SK-N-SH treated with all-trans-retinoic acid at 6 μM for 48 hours (cell line): ENCODE results near the gene DIRAS1.

ENCODE experiments used
- ATAC-seq: fragments of 200-7000 bp; cut with Tn5 transposase; 3 replicates; pipeline ENCODE4 v1.9.1; 2020; ENCODE audit warnings: mild to moderate bottlenecking, moderate library complexity
- ARNTL ChIP-seq: fragments of 450-650 bp; formaldehyde crosslinking; IDR thresholded peaks from 2 replicates; pipeline ENCODE4 v1.5.0; 2020; ENCODE audit warnings: low read depth, mild to moderate bottlenecking, moderate library complexity, borderline replicate concordance
- BACH2 ChIP-seq: fragments of 250-450 bp; sonication (Bioruptor Pico); IDR thresholded peaks from 2 replicates; pipeline ENCODE4 v1.9.0; 2021; ENCODE audit warnings: mild to moderate bottlenecking, borderline replicate concordance
- CSDC2 ChIP-seq: fragments of 250-450 bp; sonication (Bioruptor Pico); IDR thresholded peaks from 2 replicates; pipeline ENCODE4 v1.5.0; 2020; ENCODE audit warnings: mild to moderate bottlenecking, moderate library complexity
- ESRRG ChIP-seq: fragments of 250-450 bp; sonication (Bioruptor Pico); IDR thresholded peaks from 2 replicates; pipeline ENCODE4 v1.6.1; 2021; ENCODE audit warnings: mild to moderate bottlenecking
- GLIS3 ChIP-seq: fragments of 250-450 bp; sonication (Bioruptor Pico); IDR thresholded peaks from 2 replicates; pipeline ENCODE4 v1.5.0; 2020; ENCODE audit warnings: mild to moderate bottlenecking, moderate library complexity
- ISL1 ChIP-seq: fragments of 250-450 bp; sonication (Bioruptor Pico); IDR thresholded peaks from 2 replicates; pipeline ENCODE4 v2.1.2; 2022; ENCODE audit warnings: mild to moderate bottlenecking, moderate library complexity
- OSR1 ChIP-seq: fragments of 250-450 bp; sonication (Bioruptor Pico); IDR thresholded peaks from 2 replicates; pipeline ENCODE4 v1.8.0; 2022; ENCODE audit warnings: moderate library complexity, mild to moderate bottlenecking, inconsistent platforms
- PPARA ChIP-seq: fragments of 250-450 bp; sonication (Bioruptor Pico); IDR thresholded peaks from 2 replicates; pipeline ENCODE4 v1.5.0; 2020; ENCODE audit warnings: mild to moderate bottlenecking, borderline replicate concordance
- RARB ChIP-seq: fragments of 250-450 bp; sonication (Bioruptor Pico); IDR thresholded peaks from 2 replicates; pipeline ENCODE4 v1.8.0; 2021; ENCODE audit warnings: mild to moderate bottlenecking, moderate library complexity
- SNAI2 ChIP-seq: fragments of 250-450 bp; sonication (Bioruptor Pico); IDR thresholded peaks from 2 replicates; pipeline ENCODE4 v1.5.0; 2020; ENCODE audit warnings: mild to moderate bottlenecking, moderate library complexity
- TCF4 ChIP-seq: fragments of 250-450 bp; sonication (Bioruptor Pico); IDR thresholded peaks from 2 replicates; pipeline ENCODE4 v1.8.0; 2021; ENCODE audit warnings: mild to moderate bottlenecking, moderate library complexity, borderline replicate concordance
- TOX ChIP-seq: fragments of 250-450 bp; sonication (Bioruptor Pico); IDR thresholded peaks from 2 replicates; pipeline ENCODE4 v1.8.0; 2021; ENCODE audit warnings: mild to moderate bottlenecking, moderate library complexity, borderline replicate concordance
- ZFP3 ChIP-seq: fragments of 250-450 bp; sonication (Bioruptor Pico); IDR thresholded peaks from 2 replicates; pipeline ENCODE4 v1.5.0; 2020; ENCODE audit warnings: mild to moderate bottlenecking, moderate library complexity
- ZFP30 ChIP-seq: fragments of 450-650 bp; formaldehyde crosslinking; IDR thresholded peaks from 2 replicates; pipeline ENCODE4 v1.5.0; 2022; ENCODE audit warnings: mild to moderate bottlenecking, moderate library complexity
- ZNF565 ChIP-seq: fragments of 450-650 bp; formaldehyde crosslinking; conservative IDR thresholded peaks from 2 replicates; pipeline ENCODE4 v1.5.0; 2020; ENCODE audit warnings: low read depth, mild to moderate bottlenecking, moderate library complexity
- ZNF70 ChIP-seq: fragments of 450-650 bp; formaldehyde crosslinking; IDR thresholded peaks from 2 replicates; pipeline ENCODE4 v1.5.0; 2020; ENCODE audit warnings: mild to moderate bottlenecking, moderate library complexity
- ZNF8 ChIP-seq: fragments of 450-650 bp; formaldehyde crosslinking; IDR thresholded peaks from 2 replicates; pipeline ENCODE4 v1.5.0; 2020; ENCODE audit warnings: mild to moderate bottlenecking, moderate library complexity
- TF ChIP-seq, protein P1 (sequence below): fragments of 250-450 bp; sonication (Bioruptor Pico); IDR thresholded peaks from 2 replicates; pipeline ENCODE4 v1.5.0; 2020; ENCODE audit warnings: mild to moderate bottlenecking, moderate library complexity
- TF ChIP-seq, protein P2 (sequence below): fragments of 250-450 bp; sonication (Bioruptor Pico); IDR thresholded peaks from 2 replicates; pipeline ENCODE4 v1.8.0; 2020; ENCODE audit warnings: mild to moderate bottlenecking, moderate library complexity, borderline replicate concordance
- TF ChIP-seq, protein P3 (sequence below): fragments of 250-450 bp; sonication (Bioruptor Pico); IDR thresholded peaks from 2 replicates; pipeline ENCODE4 v1.5.1; 2021; ENCODE audit warnings: mild to moderate bottlenecking, moderate library complexity
- TF ChIP-seq, protein P4 (sequence below): fragments of 250-450 bp; sonication (Bioruptor Pico); IDR thresholded peaks from 2 replicates; pipeline ENCODE4 v1.8.0; 2021; ENCODE audit warnings: low read depth, mild to moderate bottlenecking, moderate library complexity, borderline replicate concordance
- TF ChIP-seq, protein P5 (sequence below): fragments of 250-450 bp; sonication (Bioruptor Pico); IDR thresholded peaks from 2 replicates; pipeline ENCODE4 v1.5.1; 2020; ENCODE audit warnings: low read depth, mild to moderate bottlenecking, moderate library complexity

The DIRAS1 gene

DNA sequence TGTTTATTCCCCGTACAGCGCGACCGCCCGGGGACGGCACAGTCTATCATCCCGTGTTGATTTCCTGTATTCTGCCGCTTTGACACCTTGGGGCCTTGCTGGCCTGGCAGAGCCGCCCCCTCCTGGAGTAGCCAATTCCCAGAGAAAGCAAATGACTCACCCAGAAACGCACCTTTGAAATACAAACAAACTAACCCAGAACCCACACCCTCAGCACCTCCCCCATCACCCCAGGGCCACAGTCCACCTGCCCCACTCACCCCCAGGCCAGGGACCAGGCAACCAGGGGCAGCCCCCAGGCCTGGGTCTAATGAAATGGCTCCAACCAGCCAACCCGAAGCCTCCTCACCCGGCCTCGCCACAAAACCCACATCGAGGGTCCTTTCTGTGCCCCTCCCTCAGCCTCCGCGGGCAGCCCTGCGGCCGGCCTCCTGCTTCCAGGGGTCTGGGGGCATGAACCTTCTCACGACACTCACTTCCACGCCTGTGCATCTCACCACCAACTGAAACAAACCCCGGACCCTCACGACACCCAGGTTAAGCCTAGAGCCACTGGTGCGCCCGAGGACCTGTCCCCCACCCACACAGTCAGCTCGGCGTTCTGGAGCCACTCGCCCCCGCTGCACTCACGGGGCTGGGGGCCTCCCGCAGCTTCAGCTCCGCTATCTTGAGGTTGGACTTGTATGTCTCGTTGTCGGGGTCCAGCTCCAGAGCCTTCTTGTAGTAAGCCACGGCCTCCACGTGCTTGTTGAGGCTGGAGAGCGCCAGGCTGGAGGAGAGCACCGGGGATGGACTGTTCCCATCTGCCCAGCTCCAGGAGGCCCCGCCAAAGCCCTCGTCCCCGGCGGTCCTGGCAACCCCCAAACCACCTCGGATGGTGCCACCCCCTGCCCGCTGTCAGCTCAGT is 41.0 kb upstream of the DIRAS1 start:
- TF ChIP-seq OSR1 (no peak), ARNTL (no peak), CSDC2 (no peak), ZFP3 (CRISPR knock-in tag) (no peak)
- TF ChIP-seq, all 23 proteins: peak for 0
- no peak for ATAC-seq

DNA sequence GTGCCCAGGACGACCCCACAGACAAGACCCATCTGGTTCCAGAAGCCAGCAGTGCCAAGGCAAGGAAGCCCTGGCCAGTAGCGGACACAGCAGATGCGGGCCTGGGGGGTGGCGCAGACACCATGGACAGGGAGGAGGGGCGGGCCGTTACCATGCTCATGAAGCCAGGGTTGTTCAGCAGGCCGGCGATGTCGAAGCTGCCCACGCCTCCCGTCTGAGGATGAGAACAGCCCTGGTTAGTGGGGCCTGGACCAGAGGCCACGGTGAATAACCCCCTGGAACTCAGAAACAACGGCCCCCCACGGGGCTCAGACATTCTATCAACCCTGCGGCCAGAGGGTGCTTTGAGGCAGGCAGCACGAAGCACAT is 40.1 kb upstream of the DIRAS1 start:
- no peak for TF ChIP-seq ESRRG (CRISPR knock-in tag)
- TF ChIP-seq, protein P1, sequence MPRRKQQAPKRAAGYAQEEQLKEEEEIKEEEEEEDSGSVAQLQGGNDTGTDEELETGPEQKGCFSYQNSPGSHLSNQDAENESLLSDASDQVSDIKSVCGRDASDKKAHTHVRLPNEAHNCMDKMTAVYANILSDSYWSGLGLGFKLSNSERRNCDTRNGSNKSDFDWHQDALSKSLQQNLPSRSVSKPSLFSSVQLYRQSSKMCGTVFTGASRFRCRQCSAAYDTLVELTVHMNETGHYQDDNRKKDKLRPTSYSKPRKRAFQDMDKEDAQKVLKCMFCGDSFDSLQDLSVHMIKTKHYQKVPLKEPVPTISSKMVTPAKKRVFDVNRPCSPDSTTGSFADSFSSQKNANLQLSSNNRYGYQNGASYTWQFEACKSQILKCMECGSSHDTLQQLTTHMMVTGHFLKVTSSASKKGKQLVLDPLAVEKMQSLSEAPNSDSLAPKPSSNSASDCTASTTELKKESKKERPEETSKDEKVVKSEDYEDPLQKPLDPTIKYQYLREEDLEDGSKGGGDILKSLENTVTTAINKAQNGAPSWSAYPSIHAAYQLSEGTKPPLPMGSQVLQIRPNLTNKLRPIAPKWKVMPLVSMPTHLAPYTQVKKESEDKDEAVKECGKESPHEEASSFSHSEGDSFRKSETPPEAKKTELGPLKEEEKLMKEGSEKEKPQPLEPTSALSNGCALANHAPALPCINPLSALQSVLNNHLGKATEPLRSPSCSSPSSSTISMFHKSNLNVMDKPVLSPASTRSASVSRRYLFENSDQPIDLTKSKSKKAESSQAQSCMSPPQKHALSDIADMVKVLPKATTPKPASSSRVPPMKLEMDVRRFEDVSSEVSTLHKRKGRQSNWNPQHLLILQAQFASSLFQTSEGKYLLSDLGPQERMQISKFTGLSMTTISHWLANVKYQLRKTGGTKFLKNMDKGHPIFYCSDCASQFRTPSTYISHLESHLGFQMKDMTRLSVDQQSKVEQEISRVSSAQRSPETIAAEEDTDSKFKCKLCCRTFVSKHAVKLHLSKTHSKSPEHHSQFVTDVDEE (CRISPR knock-in tag): no peak
- TF ChIP-seq, protein P2, sequence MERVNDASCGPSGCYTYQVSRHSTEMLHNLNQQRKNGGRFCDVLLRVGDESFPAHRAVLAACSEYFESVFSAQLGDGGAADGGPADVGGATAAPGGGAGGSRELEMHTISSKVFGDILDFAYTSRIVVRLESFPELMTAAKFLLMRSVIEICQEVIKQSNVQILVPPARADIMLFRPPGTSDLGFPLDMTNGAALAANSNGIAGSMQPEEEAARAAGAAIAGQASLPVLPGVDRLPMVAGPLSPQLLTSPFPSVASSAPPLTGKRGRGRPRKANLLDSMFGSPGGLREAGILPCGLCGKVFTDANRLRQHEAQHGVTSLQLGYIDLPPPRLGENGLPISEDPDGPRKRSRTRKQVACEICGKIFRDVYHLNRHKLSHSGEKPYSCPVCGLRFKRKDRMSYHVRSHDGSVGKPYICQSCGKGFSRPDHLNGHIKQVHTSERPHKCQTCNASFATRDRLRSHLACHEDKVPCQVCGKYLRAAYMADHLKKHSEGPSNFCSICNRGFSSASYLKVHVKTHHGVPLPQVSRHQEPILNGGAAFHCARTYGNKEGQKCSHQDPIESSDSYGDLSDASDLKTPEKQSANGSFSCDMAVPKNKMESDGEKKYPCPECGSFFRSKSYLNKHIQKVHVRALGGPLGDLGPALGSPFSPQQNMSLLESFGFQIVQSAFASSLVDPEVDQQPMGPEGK: no peak
- TF ChIP-seq, protein P3, sequence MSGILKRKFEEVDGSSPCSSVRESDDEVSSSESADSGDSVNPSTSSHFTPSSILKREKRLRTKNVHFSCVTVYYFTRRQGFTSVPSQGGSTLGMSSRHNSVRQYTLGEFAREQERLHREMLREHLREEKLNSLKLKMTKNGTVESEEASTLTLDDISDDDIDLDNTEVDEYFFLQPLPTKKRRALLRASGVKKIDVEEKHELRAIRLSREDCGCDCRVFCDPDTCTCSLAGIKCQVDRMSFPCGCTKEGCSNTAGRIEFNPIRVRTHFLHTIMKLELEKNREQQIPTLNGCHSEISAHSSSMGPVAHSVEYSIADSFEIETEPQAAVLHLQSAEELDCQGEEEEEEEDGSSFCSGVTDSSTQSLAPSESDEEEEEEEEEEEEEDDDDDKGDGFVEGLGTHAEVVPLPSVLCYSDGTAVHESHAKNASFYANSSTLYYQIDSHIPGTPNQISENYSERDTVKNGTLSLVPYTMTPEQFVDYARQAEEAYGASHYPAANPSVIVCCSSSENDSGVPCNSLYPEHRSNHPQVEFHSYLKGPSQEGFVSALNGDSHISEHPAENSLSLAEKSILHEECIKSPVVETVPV (CRISPR knock-in tag): no peak
- TF ChIP-seq BACH2 (CRISPR knock-in tag): no peak
- TF ChIP-seq SNAI2 (CRISPR knock-in tag): no peak
- no peak for TF ChIP-seq ZNF565 (CRISPR knock-in tag)
- TF ChIP-seq TOX (CRISPR knock-in tag): no peak
- no peak for TF ChIP-seq ZFP3 (CRISPR knock-in tag)
- TF ChIP-seq, protein P4, sequence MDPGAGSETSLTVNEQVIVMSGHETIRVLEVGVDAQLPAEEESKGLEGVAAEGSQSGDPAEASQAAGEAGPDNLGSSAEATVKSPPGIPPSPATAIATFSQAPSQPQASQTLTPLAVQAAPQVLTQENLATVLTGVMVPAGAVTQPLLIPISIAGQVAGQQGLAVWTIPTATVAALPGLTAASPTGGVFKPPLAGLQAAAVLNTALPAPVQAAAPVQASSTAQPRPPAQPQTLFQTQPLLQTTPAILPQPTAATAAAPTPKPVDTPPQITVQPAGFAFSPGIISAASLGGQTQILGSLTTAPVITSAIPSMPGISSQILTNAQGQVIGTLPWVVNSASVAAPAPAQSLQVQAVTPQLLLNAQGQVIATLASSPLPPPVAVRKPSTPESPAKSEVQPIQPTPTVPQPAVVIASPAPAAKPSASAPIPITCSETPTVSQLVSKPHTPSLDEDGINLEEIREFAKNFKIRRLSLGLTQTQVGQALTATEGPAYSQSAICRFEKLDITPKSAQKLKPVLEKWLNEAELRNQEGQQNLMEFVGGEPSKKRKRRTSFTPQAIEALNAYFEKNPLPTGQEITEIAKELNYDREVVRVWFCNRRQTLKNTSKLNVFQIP (CRISPR knock-in tag): no peak
- TF ChIP-seq TCF4 (CRISPR knock-in tag): no peak
- TF ChIP-seq ZFP30 (CRISPR knock-in tag): no peak
- no peak for TF ChIP-seq ZNF8 (CRISPR knock-in tag)
- no peak for ATAC-seq

DNA sequence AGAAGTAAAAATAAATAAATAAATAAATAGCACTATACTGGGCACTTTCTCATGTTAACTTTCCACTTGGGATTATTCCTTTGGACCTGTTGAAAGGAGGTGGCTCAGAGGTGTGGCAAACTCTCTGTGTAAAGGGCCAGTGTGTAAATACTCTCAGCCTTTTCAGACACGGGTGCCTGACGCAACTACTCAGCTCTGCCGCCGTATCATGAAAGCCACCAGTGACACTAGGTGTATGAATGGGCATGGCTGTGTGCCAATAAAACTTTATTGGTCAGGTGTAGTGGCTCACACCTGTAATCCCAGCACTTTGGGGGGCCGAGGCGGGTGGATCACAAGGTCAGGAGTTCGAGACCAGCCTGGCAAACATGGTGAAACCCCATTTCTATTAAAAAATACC is 38.8 kb upstream of the DIRAS1 start:
- ATAC-seq: no peak
- TF ChIP-seq SNAI2 (CRISPR knock-in tag) (no peak), ZNF565 (CRISPR knock-in tag) (no peak), ZNF8 (CRISPR knock-in tag) (no peak), BACH2 (CRISPR knock-in tag) (no peak), GLIS3 (no peak), OSR1 (no peak), PPARA (CRISPR knock-in tag) (no peak), TCF4 (CRISPR knock-in tag) (no peak), RARB (CRISPR knock-in tag) (no peak), ZFP30 (CRISPR knock-in tag) (no peak), CSDC2 (no peak), ISL1 (CRISPR knock-in tag) (no peak), ZFP3 (CRISPR knock-in tag) (no peak), ZNF70 (CRISPR knock-in tag) (no peak)
- TF ChIP-seq, protein P2: no peak
- TF ChIP-seq, protein P5, sequence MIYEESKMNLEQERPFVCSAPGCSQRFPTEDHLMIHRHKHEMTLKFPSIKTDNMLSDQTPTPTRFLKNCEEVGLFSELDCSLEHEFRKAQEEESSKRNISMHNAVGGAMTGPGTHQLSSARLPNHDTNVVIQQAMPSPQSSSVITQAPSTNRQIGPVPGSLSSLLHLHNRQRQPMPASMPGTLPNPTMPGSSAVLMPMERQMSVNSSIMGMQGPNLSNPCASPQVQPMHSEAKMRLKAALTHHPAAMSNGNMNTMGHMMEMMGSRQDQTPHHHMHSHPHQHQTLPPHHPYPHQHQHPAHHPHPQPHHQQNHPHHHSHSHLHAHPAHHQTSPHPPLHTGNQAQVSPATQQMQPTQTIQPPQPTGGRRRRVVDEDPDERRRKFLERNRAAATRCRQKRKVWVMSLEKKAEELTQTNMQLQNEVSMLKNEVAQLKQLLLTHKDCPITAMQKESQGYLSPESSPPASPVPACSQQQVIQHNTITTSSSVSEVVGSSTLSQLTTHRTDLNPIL: no peak
- TF ChIP-seq, protein P3 (CRISPR knock-in tag): no peak
- TF ChIP-seq, protein P4 (CRISPR knock-in tag): no peak
